Activated CD8-positive, alpha-beta T cell treated with anti-CD3 and anti-CD28 coated beads, Interleukin-2, amount 10 ng/mL, durations not matched to agents 7 days and 5 days (primary cell): ENCODE measurements around the gene AMPD2. TPM values are rescaled to one million over a fixed set of nuclear protein-coding genes. Genes with fewer than 3 reads are reported as not detected.

Experiments
- ATAC-seq: fragments of 150-1000 bp; cut with Tn5 transposase; one replicate; pipeline ENCODE4 v1.10.0; 2021; ENCODE audit warnings: moderate library complexity
- CTCF ChIA-PET: fragments of 350-600 bp; sonication (Branson Sonifier 250); formaldehyde crosslinking; loops from one replicate; lab custom pipeline; 2021; ENCODE audit warnings: antibody characterized with exemption; lab: Charles Lee
- POLR2A ChIA-PET: fragments of 350-600 bp; sonication (Branson Sonifier 250); formaldehyde crosslinking; loops from one replicate; lab custom pipeline; 2021; ENCODE audit warnings: antibody characterized with exemption; lab: Charles Lee
- DNase-seq: peaks from one replicate; pipeline ENCODE4 v3.0.0-alpha.2; 2020
- H3K27ac Mint-ChIP-seq: one replicate; pipeline ENCODE4 v1.8.0; 2021; ENCODE audit warnings: mild to moderate bottlenecking, mixed read lengths
- H3K27me3 Mint-ChIP-seq: one replicate; pipeline ENCODE4 v1.8.0; 2021; ENCODE audit warnings: low read depth, mixed read lengths
- H3K36me3 Mint-ChIP-seq: one replicate; pipeline ENCODE4 v1.8.0; 2021; ENCODE audit warnings: low read depth, mixed read lengths
- H3K4me1 Mint-ChIP-seq: one replicate; pipeline ENCODE4 v1.8.0; 2021; ENCODE audit warnings: low read depth, mixed read lengths
- H3K4me3 Mint-ChIP-seq: one replicate; pipeline ENCODE4 v1.8.0; 2021; ENCODE audit warnings: mild to moderate bottlenecking, mixed read lengths
- H3K9me3 Mint-ChIP-seq: one replicate; pipeline ENCODE4 v1.8.0; 2022; ENCODE audit warnings: mixed read lengths; ENCODE audit not compliant: insufficient read depth
- total RNA-seq, 2 experiments: library from RNA; stranded (reverse); gene quantifications; one replicate each; pipeline ENCODE4 v1.2.3, GENCODE V29; 2021

Gene AMPD2
- total RNA-seq, 2 experiments from 2014 or later: 123 to 133 TPM

DNA sequence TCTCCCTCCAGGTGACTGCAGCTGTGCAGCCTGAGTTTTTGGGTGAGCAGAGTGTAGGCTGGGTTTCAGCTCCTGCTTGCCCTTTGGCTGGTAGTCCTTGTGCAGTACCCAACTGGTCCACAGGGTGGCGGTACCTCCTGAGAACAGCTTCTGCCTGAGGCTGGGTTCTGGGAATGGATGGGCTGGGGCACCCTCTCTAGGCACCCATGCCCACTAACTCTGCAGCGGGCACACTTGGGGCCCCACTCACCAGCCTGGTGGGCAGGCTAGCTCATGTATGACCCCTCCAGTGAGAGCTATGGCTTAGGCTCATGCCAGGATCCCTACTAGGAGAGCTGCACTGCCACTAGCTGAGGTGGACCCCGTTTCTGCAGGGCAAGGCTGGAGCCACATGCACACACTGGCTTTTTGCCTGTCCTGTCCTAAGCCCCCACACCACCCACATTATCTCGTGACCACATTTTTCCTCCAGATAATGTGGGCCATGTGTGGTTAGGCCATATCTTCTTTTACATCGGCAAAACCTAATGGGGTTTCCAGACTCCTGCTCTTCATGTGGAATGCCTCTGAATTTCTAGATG lies 20.7 kb downstream of the AMPD2 start:
- ChIA-PET CTCF (interaction anchor here (0.6 to 13.1 kb wide), 89 partner anchors 10 to 465 kb away, joined by 3 to 340 read pairs (median 6); partner anchors contain the start of genes AHCYL1, AMIGO1, AMPD2 and EPS8L3), POLR2A (interaction anchor here (1.1 to 3.5 kb wide), 6 partner anchors 16 to 344 kb away, joined by 4 to 29 read pairs (median 4); partner anchors contain the start of genes AHCYL1, AMPD2 and GNAI3)
- Mint-ChIP-seq H3K4me1 (peaks cover 24% of the 10 kb centered on the region), H3K27ac (peak overlapping the region; percentile 46), H3K27me3 (peaks cover 4% of the 10 kb centered on the region), H3K9me3 (no peaks in the 10 kb centered on the region), H3K36me3 (no peaks in the 10 kb centered on the region), H3K4me3 (no peak overlapping the region)
- peak; percentile 69 for ATAC-seq
- DNase-seq: peak; percentile 93

DNA sequence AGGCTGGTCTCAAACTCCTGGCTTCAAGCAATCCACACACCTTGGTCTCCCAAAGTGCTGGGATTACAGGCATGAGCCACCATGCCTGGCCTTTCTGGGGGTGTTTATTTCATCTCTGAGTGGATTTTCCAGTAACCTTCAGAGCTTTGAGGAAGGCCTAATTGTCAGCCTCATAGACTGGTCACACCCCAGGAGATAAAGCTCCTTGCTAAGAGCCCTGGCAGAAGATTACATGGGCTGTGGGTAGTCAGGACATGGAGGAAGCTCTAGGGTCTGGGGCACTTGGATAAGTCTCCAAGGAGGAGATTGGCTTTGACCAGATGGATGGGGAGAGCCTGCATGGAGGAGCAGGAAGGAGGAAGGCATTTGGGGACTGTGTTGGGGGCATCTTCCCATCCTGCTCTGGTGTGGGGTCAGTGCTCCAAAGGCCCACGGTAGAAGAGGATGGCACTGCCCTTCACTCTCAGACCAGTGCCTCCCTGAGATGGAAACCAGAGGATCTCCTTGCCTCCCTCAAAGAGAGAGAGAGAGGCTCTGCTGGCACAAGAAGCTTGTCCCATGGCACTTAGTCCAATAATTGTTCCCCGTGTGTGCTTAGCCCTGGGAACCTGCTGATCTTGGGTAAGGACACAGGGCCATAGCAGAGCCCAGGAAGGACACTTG lies 21.6 kb downstream of the AMPD2 start:
- Mint-ChIP-seq H3K27ac (no peak overlapping the region), H3K36me3 (no peaks in the 10 kb centered on the region), H3K4me3 (no peak overlapping the region), H3K27me3 (peaks cover 4% of the 10 kb centered on the region), H3K9me3 (no peaks in the 10 kb centered on the region), H3K4me1 (peaks cover 18% of the 10 kb centered on the region)
- ATAC-seq (no peak), DNase-seq (peak; percentile 15)
- ChIA-PET POLR2A (interaction anchor here (1.1 to 3.5 kb wide), 5 partner anchors 17 to 343 kb away, joined by 4 to 29 read pairs (median 5); partner anchors contain the start of genes AHCYL1 and GNAI3), CTCF (interaction anchor here (0.6 to 13.1 kb wide), 56 partner anchors 9 to 465 kb away, joined by 3 to 340 read pairs (median 10); partner anchors contain the start of genes AHCYL1, AMPD2, EPS8L3 and GNAI3)

DNA sequence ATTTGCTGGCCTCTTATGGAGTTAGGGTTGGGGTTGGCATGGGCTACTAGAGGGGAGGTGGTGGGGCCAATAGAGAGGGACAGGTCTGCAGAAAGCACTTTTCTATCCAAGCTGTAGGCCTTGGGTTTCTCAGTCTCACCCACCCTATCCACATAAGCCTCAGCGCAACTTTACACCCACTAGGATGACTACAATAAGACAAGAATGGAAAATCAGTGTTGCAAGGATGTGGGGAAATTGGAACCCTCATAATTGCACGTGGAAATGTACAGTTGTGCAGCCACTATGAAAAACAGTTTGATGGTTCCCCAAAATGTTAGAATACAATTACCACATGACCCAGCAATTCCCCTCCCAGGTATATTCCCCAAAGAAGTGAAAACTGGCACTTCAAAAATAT lies 22.2 kb downstream of the AMPD2 start:
- H3K9me3 Mint-ChIP-seq: no peaks in the 10 kb centered on the region
- DNase-seq (peak; percentile 18), ATAC-seq (no peak)
- no peak overlapping the region for H3K4me3 Mint-ChIP-seq
- peaks cover 18% of the 10 kb centered on the region for H3K4me1 Mint-ChIP-seq
- H3K27me3 Mint-ChIP-seq: peaks cover 4% of the 10 kb centered on the region
- ChIA-PET CTCF (interaction anchor here (0.9 to 13.1 kb wide), 18 partner anchors 9 to 428 kb away, joined by 3 to 340 read pairs (median 13); partner anchors contain the start of genes AHCYL1, GNAI3, GSTM1 and GSTM2), POLR2A (interaction anchor here (3.5 kb wide), 1 partner anchor 93 kb away, joined by 29 read pairs; the partner anchor contains the start of gene GNAI3)
- no peaks in the 10 kb centered on the region for H3K36me3 Mint-ChIP-seq
- H3K27ac Mint-ChIP-seq: no peak overlapping the region

DNA sequence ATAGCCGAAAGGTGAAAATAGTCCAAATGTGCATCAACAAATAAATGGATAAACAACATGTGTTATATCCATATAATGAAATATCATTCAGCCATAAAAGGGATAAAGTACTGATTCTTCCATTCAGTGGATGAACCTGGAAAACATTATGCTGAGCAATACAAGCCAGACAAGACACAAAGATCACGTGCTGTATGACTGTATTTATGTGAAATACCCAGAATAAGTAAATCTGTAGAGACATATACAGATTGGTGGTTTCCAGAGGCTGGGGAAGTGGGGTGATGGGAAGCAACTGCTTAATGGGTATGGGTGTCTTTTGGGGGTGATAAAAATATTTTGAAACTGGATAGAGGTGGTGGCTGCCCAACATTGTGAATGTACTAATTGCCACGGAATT lies 23.0 kb downstream of the AMPD2 start:
- H3K9me3 Mint-ChIP-seq: no peaks in the 10 kb centered on the region

DNA sequence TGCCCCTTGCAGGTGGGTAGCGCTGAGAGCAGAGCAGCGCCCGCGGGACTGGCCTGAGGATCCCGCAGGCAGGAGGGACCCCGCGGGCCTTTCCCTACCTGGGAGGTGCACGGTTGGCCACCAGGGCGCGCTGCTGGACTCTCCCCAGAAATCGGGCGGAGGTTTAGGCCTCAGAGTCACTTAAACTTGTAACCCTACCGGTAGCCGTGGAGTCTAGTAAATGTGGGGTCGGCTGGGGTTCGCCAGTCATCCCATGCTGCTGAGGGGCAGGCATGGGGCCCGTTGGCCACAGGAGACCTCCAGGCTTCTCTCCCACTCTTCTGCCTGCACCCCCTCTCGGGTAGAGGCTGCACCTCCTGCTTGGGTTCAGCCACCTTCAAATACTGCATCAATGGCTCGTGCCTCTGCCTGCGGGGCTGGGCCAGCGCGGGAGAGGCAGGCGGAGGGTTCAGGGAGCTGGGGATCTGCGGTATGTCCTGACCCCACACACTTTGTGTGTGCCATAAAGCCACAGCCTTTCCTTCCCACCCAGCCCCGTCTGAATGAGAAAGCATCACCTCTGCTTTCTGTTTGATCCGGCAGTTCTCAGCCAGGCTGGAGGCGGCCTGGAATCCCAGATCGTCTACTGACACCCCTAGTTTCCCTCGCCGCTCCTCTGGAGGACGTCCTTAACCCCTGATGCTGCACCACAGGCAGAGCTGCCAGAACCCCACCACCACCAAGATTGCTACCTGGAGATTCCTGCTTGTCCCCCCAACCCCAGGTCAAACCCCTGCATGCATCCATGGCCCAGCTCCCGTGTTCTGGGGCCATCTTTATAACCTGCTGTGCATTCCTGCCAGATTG lies 24.0 kb downstream of the AMPD2 start:
- Mint-ChIP-seq H3K4me1 (peaks cover 18% of the 10 kb centered on the region), H3K36me3 (no peaks in the 10 kb centered on the region), H3K27ac (peak overlapping the region; percentile 25), H3K4me3 (no peak overlapping the region), H3K9me3 (no peaks in the 10 kb centered on the region), H3K27me3 (peaks cover 8% of the 10 kb centered on the region)
- POLR2A ChIA-PET: no interaction called here
- DNase-seq: peak; percentile 93
- ATAC-seq: peak; percentile 98
- CTCF ChIA-PET: interaction anchor here (0.7 to 13.1 kb wide), 9 partner anchors 9 to 393 kb away, joined by 3 to 340 read pairs (median 7); partner anchors contain the start of genes AHCYL1, GSTM1 and GSTM4

More for the DNA sequence above, 23.0 kb downstream of the AMPD2 start:
- Mint-ChIP-seq H3K4me3 (no peak overlapping the region), H3K36me3 (no peaks in the 10 kb centered on the region), H3K27me3 (peaks cover 8% of the 10 kb centered on the region), H3K4me1 (peaks cover 18% of the 10 kb centered on the region), H3K27ac (no peak overlapping the region)
- ChIA-PET POLR2A (no interaction called here), CTCF (interaction anchor here (0.7 to 13.1 kb wide), 7 partner anchors 10 to 394 kb away, joined by 3 to 340 read pairs (median 9); partner anchors contain the start of genes AHCYL1 and GSTM1)
- no peak for DNase-seq
- ATAC-seq: no peak

DNA sequence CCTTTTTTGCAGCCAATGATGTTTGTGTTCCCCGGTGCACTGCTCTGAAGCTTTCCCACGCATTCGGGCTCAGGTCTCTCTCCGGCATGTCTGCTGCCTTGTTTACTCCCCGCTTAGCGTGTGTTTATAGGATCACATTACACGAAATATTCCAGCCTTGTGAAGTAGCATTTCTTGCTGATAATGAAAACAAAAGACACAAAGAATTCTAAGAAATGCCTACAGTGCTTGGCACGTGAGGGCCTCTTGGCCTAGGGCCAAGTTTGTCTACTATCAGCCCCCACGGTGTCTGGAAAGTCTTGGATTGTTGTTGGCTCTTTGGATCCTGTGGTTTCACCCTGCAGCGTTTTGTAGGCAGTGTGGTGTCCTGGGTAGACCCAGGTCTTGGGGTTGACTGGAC lies 25.0 kb downstream of the AMPD2 start:
- DNase-seq (no peak), ATAC-seq (no peak)
- H3K9me3 Mint-ChIP-seq: no peaks in the 10 kb centered on the region
- peaks cover 18% of the 10 kb centered on the region for H3K4me1 Mint-ChIP-seq
- POLR2A ChIA-PET: no interaction called here
- CTCF ChIA-PET: interaction anchor here (1.1 to 13.1 kb wide), 4 partner anchors 11 to 339 kb away, joined by 3 to 340 read pairs (median 20); partner anchors contain the start of genes AHCYL1 and GSTM4
- H3K27me3 Mint-ChIP-seq: peaks cover 8% of the 10 kb centered on the region
- no peak overlapping the region for H3K4me3 Mint-ChIP-seq
- no peak overlapping the region for H3K27ac Mint-ChIP-seq
- no peaks in the 10 kb centered on the region for H3K36me3 Mint-ChIP-seq

DNA sequence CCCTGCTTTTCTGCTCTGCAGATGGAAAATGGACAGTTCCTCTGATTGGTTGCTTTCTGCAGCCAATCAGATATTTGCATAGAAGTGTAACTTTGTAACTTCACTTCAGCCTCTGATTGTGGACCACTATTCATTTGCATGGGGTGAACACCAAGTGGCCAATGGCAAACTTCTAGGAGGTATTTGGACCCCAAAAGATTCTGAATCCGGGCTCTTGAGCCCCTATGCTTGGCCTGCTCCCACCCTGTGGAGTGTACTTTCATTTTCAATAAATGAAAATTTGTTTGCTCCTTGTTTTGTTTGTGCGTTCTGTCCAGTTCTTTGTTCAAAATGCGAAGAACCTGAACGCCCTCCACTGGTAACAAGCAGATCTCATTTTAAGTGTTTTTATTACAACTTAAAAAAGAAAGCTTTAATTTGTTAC lies 29.9 kb downstream of the AMPD2 start:
- ChIA-PET POLR2A (interaction anchor here (0.7 kb wide), 1 partner anchor 10 kb away, joined by 3 read pairs; no protein-coding TSS in a partner anchor), CTCF (interaction anchor here (0.5 to 6.7 kb wide), 14 partner anchors 9 to 335 kb away, joined by 3 to 163 read pairs (median 4); partner anchors contain the start of genes AHCYL1, GNAI3 and GSTM1)
- Mint-ChIP-seq H3K27me3 (peaks cover 32% of the 10 kb centered on the region), H3K4me3 (no peak overlapping the region), H3K27ac (no peak overlapping the region), H3K4me1 (no peaks in the 10 kb centered on the region), H3K9me3 (no peaks in the 10 kb centered on the region), H3K36me3 (no peaks in the 10 kb centered on the region)
- ATAC-seq (no peak), DNase-seq (no peak)

DNA sequence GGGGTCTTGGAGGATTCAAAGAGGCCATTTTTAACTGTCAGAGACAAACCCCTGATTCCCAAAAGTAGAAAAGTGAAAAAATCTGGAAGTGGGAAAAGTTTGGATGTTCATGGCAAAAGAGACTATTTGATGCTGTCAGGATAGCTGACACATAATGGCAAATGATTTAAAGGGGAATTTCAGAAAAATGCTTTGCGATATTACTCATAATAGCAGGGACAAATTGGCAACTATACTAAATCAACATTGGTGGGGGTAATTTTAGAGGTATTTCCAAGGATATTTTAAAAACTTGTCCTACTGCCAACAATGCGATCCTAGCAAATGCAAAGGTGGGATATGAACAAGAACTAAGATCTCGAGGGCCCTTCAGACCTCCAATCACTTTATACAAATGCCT lies 31.0 kb downstream of the AMPD2 start:
- ATAC-seq: no peak
- POLR2A ChIA-PET: interaction anchor here (2.3 kb wide), 1 partner anchor 333 kb away, joined by 6 read pairs; the partner anchor contains the start of gene AHCYL1
- H3K4me1 Mint-ChIP-seq: peaks cover 9% of the 10 kb centered on the region
- no peak for DNase-seq
- H3K9me3 Mint-ChIP-seq: no peaks in the 10 kb centered on the region
- no peak overlapping the region for H3K27ac Mint-ChIP-seq
- H3K36me3 Mint-ChIP-seq: no peaks in the 10 kb centered on the region
- CTCF ChIA-PET: interaction anchor here (1.5 to 6.7 kb wide), 8 partner anchors 11 to 334 kb away, joined by 4 to 163 read pairs (median 24); partner anchors contain the start of genes AHCYL1 and GNAI3
- peaks cover 37% of the 10 kb centered on the region for H3K27me3 Mint-ChIP-seq
- H3K4me3 Mint-ChIP-seq: no peak overlapping the region

DNA sequence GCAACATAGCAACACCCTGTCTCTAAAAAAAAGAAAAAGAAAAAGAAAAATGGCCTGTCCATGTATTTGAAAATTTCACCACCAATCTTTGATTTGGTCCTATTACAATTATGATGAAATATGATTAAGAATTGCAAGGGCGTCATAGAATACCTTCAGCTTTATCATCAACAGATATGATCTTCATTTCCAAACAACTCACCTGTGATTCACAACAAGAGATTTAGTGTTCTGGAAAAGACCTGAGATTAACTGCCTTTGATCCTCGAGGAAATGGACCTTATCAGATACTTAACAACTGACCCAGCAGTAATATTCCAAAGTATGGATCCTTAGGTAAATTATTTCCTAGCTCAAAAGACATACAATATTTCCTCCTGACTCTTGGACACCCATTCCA lies 32.8 kb downstream of the AMPD2 start:
- POLR2A ChIA-PET: interaction anchor here (1.4 to 2.3 kb wide), 2 partner anchors 104 to 332 kb away, joined by 3 to 6 read pairs; partner anchors contain the start of genes AHCYL1 and GNAI3
- DNase-seq: no peak
- ATAC-seq: no peak
- Mint-ChIP-seq H3K27ac (no peak overlapping the region), H3K36me3 (no peaks in the 10 kb centered on the region), H3K27me3 (peaks cover 33% of the 10 kb centered on the region), H3K9me3 (no peaks in the 10 kb centered on the region), H3K4me3 (no peak overlapping the region), H3K4me1 (peaks cover 17% of the 10 kb centered on the region)
- CTCF ChIA-PET: interaction anchor here (0.7 to 6.7 kb wide), 10 partner anchors 8 to 332 kb away, joined by 3 to 163 read pairs (median 8); partner anchors contain the start of genes AHCYL1 and GSTM1

DNA sequence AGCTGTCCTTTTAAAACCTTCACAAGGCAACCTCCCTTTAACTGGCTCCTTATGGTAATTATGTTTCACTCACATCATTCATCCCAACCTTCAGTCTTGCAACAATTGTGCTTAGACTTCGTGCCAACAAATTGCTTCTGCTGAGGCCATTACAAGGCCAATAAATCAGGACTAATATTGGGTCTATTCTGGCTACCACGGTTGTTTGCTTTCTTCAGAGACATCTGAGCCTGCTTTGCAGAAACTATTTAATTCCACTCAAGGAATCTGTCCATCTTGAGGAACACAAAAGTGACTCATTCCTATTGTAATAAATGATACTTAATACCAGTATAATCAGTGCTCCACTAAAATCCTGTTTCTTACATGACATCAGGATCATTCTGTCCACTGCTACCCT lies 33.7 kb downstream of the AMPD2 start:
- no peak for ATAC-seq
- H3K9me3 Mint-ChIP-seq: no peaks in the 10 kb centered on the region
- H3K27me3 Mint-ChIP-seq: peaks cover 33% of the 10 kb centered on the region
- peaks cover 17% of the 10 kb centered on the region for H3K4me1 Mint-ChIP-seq
- DNase-seq: no peak
- ChIA-PET POLR2A (interaction anchor here (0.6 to 0.7 kb wide), 2 partner anchors 74 to 323 kb away, joined by 3 read pairs; no protein-coding TSS in a partner anchor), CTCF (interaction anchor here (1.4 to 6.7 kb wide), 7 partner anchors 10 to 331 kb away, joined by 4 to 163 read pairs (median 8); partner anchors contain the start of genes AHCYL1 and GSTM1)
- H3K36me3 Mint-ChIP-seq: no peaks in the 10 kb centered on the region
- H3K27ac Mint-ChIP-seq: no peak overlapping the region
- no peak overlapping the region for H3K4me3 Mint-ChIP-seq
